Renal cortex interstitium (tissue), 11 donors: Measurements from ENCODE around the gene KRTAP10-8. TPM values are rescaled to one million over a fixed set of nuclear protein-coding genes. Genes with fewer than 3 reads are reported as not detected.
"Not testable (repeated sequence)": the region's sequence is repeated elsewhere in the genome, so short reads cannot be mapped to it uniquely, and the experiment has no call there.

Experiments used
- DNase-seq, 11 donors: peaks; one replicate each; pipeline ENCODE4 v3.0.0-alpha.2; 2013; ENCODE audit warnings: low read depth in 9 of 11, low spot score in 4 of 11; ENCODE audit errors: extremely low read depth in 1 of 11
- polyA plus RNA-seq, 3 donors: library from polyadenylated mRNA; unstranded; fragments of 120-200 nt; gene quantifications; one replicate each; pipeline ENCODE4 v1.2.1, GENCODE V29; 2013; ENCODE audit not compliant: insufficient read length in 3 of 3

The KRTAP10-8 gene
- polyA plus RNA-seq, 3 donors: not detected

- no peak for DNase-seq
These were observed 870 bp downstream of the KRTAP10-8 start for GRCh38 chr21:44612669-44613229.

- DNase-seq: no peak
These were observed 1.7 kb downstream of the KRTAP10-8 start for GRCh38 chr21:44613386-44614155.

GRCh38 chr21:44614161-44614631 lies 2.3 kb downstream of the KRTAP10-8 start:
- DNase-seq: no peak

- no peak for DNase-seq
These were observed 3.1 kb downstream of the KRTAP10-8 start for GRCh38 chr21:44614961-44615391.

GRCh38 chr21:44615466-44615865 lies 3.6 kb downstream of the KRTAP10-8 start:
- DNase-seq: no peak

GRCh38 chr21:44615911-44616590 lies 4.2 kb downstream of the KRTAP10-8 start:
- no peak for DNase-seq

GRCh38 chr21:44616591-44616926 lies 4.7 kb downstream of the KRTAP10-8 start:
- no peak for DNase-seq

- no peak for DNase-seq
These were observed 5.2 kb downstream of the KRTAP10-8 start for GRCh38 chr21:44617071-44617501.

GRCh38 chr21:44618504-44618903 lies 6.6 kb downstream of the KRTAP10-8 start:
- no peak for DNase-seq

GRCh38 chr21:44618909-44619308 lies 7.0 kb downstream of the KRTAP10-8 start:
- no peak for DNase-seq

- DNase-seq: no peak
These were observed 8.0 kb downstream of the KRTAP10-8 start for GRCh38 chr21:44619886-44620285.

GRCh38 chr21:44623575-44623974 lies 11.7 kb downstream of the KRTAP10-8 start:
- no peak for DNase-seq

GRCh38 chr21:44625756-44626155 lies 13.9 kb downstream of the KRTAP10-8 start:
- no peak for DNase-seq

GRCh38 chr21:44626262-44626661 lies 14.4 kb downstream of the KRTAP10-8 start:
- DNase-seq: no peak

- no peak for DNase-seq
These were observed 14.8 kb downstream of the KRTAP10-8 start, which contains the start of gene KRTAP10-9 for GRCh38 chr21:44626673-44627143. TSS of gene KRTAP10-9 (plus strand) at chr21:44627093. CDS start at chr21:44627172, 79 bp downstream.

GRCh38 chr21:44627181-44627822 lies 15.4 kb downstream of the KRTAP10-8 start:
- not testable (repeated sequence) for DNase-seq

- DNase-seq: not testable (repeated sequence)
These were observed 16.0 kb downstream of the KRTAP10-8 start for GRCh38 chr21:44627831-44628233.

GRCh38 chr21:44628707-44629391 lies 17.0 kb downstream of the KRTAP10-8 start:
- DNase-seq: no peak

- no peak for DNase-seq
These were observed 18.6 kb downstream of the KRTAP10-8 start for GRCh38 chr21:44630440-44630839.
